Hematopoietic multipotent progenitor cell treated with erythropoietin and hydrocortisone succinate and interleukin-3 and kit ligand, for 4 days (in vitro differentiated cells): Measurements from ENCODE around the gene CD248.
"Not testable (repeated sequence)": the region's sequence is repeated elsewhere in the genome, so short reads cannot be mapped to it uniquely, and the experiment has no call there.

Experiments used
- DNase-seq: peaks from one replicate; pipeline ENCODE4 v3.0.0-alpha.2; 2015

The CD248 gene

GRCh38 chr11:66311965-66312548 lies 4.8 kb downstream of the CD248 start:
- DNase-seq, result peak; percentile 97

GRCh38 chr11:66311470-66311964 lies 5.3 kb downstream of the CD248 start:
- no peak for DNase-seq

- not testable (repeated sequence) for DNase-seq
Measured at GRCh38 chr11:66310803-66311440, 5.9 kb downstream of the CD248 start.

- no peak for DNase-seq
Measured at GRCh38 chr11:66310324-66310723, 6.5 kb downstream of the CD248 start.

- no peak for DNase-seq
Measured at GRCh38 chr11:66309475-66309874, 7.4 kb downstream of the CD248 start.

- DNase-seq, result no peak
Measured at GRCh38 chr11:66302656-66303055, 14.2 kb downstream of the CD248 start.

- no peak for DNase-seq
Measured at GRCh38 chr11:66299186-66299585, 17.7 kb downstream of the CD248 start.

- no peak for DNase-seq
Measured at GRCh38 chr11:66297610-66298009, 19.2 kb downstream of the CD248 start.

GRCh38 chr11:66294626-66295620 lies 21.9 kb downstream of the CD248 start:
- DNase-seq, result no peak

GRCh38 chr11:66293777-66294625 lies 22.8 kb downstream of the CD248 start:
- no peak for DNase-seq

- no peak for DNase-seq
Measured at GRCh38 chr11:66293352-66293751, 23.5 kb downstream of the CD248 start.

- no peak for DNase-seq
Measured at GRCh38 chr11:66292543-66293332, 24.1 kb downstream of the CD248 start.

GRCh38 chr11:66291706-66292542 lies 24.9 kb downstream of the CD248 start, which contains the start of gene TMEM151A:
Gene TMEM151A, plus strand, starts transcription at chr11:66291894. Its CDS starts 120 bp downstream, at chr11:66292014.
- DNase-seq, result no peak

GRCh38 chr11:66291303-66291705 lies 25.5 kb downstream of the CD248 start:
- DNase-seq, result no peak

GRCh38 chr11:66290330-66290621 lies 26.6 kb downstream of the CD248 start:
- no peak for DNase-seq

GRCh38 chr11:66289548-66290329 lies 27.1 kb downstream of the CD248 start:
- DNase-seq, result peak; percentile 88

GRCh38 chr11:66288671-66289547 lies 27.9 kb downstream of the CD248 start, which contains the start of gene YIF1A:
Gene YIF1A, minus strand, starts transcription at chr11:66289143. Its CDS starts 158 bp downstream, at chr11:66288985.
- DNase-seq, result peak; percentile 99

GRCh38 chr11:66287889-66288670 lies 28.8 kb downstream of the CD248 start:
- DNase-seq, result peak; percentile 33
